ENCODE results near the gene SPTB.

Gene SPTB

GRCh38 chr14:64850369-64851137 is 29.2 kb downstream of the SPTB start:
- peak in 1 of 2 experiments; percentile 39 for DNase-seq
- no peak for TF ChIP-seq POLR2A (IDR thresholded peaks at IDR 0.05; ENCODE audit: low read length)
- no peak for TF ChIP-seq GATA1 (IDR thresholded peaks at IDR 0.05; ENCODE audit: low read depth, low read length)

DNA sequence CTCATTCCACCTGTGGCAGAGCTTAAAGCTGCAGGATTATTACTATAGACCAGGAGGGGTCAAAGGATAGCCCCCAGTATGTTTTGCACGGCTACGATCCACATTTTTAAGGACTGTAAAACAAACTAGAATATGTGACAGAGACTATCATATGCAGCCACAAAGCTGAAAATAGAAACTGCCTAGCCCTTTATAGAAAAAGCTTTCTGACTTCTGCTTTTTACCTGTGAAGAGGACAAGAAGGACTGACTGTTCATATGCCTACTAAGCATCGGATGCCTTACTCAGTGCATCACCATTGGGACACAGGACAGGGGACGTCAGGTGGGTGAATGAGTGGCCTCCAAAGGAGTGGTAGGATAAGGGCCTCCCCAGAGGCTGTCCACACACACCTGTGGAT is 29.8 kb downstream of the SPTB start:
- TF ChIP-seq POLR2A (IDR thresholded peaks at IDR 0.05; ENCODE audit: low read length) (no peak), GATA1 (IDR thresholded peaks at IDR 0.05; ENCODE audit: low read depth, low read length) (no peak)
- no peak for DNase-seq

GRCh38 chr14:64848239-64848638 is 31.5 kb downstream of the SPTB start:
- DNase-seq = peak; percentile 52 to 75
- TF ChIP-seq POLR2A (IDR thresholded peaks at IDR 0.05; ENCODE audit: low read length) = no peak
- TF ChIP-seq GATA1 (IDR thresholded peaks at IDR 0.05; ENCODE audit: low read depth, low read length) = no peak

- DNase-seq = peak; percentile 46 to 60
- TF ChIP-seq GATA1 (IDR thresholded peaks at IDR 0.05; ENCODE audit: low read depth, low read length) (no peak), POLR2A (IDR thresholded peaks at IDR 0.05; ENCODE audit: low read length) (no peak)
These were observed 33.4 kb downstream of the SPTB start for GRCh38 chr14:64846319-64846718.

DNA sequence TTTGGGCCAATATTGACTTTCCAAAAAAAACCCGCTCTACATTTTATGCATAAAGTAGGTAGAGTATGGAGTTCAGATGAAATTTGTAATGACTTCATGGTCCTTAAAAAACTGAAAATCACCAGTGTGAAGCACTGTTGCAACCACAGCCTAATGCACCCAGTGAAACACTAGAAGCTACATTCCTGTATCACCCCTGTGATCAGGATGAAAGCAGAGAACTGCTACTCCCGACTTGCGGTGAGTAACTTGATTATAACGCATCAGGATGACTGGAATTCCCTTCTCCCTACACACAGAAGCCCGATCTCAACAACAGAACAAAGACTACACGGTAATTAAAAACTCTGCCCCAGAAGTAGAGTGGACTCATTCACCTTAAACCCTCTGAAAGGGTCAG is 33.8 kb downstream of the SPTB start:
- DNase-seq = peak; percentile 55 to 72
- no peak for TF ChIP-seq POLR2A (IDR thresholded peaks at IDR 0.05; ENCODE audit: low read length)
- TF ChIP-seq GATA1 (IDR thresholded peaks at IDR 0.05; ENCODE audit: low read depth, low read length) = no peak

- DNase-seq = peak; percentile 93 to 98
- TF ChIP-seq GATA1 (IDR thresholded peaks at IDR 0.05; ENCODE audit: low read depth, low read length) (peak; percentile 88), POLR2A (IDR thresholded peaks at IDR 0.05; ENCODE audit: low read length) (peak; percentile 92)
These were observed 34.7 kb downstream of the SPTB start for GRCh38 chr14:64844969-64845536.

DNA sequence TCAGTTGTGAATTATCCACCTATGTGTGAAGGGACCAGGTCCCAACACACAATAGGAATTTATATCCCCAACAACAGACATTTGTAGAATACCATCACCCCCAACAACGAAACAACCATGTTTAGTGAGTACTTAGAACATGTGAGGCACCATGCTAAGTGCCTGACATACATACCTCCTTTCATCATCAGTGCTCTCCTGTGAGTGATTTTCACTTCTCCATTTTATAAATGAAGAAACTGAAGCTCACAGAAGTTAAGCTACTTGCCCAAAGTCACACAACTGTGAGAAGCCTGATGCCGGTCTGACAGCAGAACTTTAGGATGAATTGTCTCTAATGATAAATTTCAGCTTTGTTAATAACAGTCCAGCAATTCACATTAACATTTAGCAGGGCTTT is 35.4 kb downstream of the SPTB start:
- TF ChIP-seq GATA1 (IDR thresholded peaks at IDR 0.05; ENCODE audit: low read depth, low read length) = no peak
- TF ChIP-seq POLR2A (IDR thresholded peaks at IDR 0.05; ENCODE audit: low read length) = no peak
- DNase-seq = peak in 1 of 2 experiments; percentile 65

GRCh38 chr14:64843548-64843947 is 36.2 kb downstream of the SPTB start:
- no peak for DNase-seq
- TF ChIP-seq POLR2A (IDR thresholded peaks at IDR 0.05; ENCODE audit: low read length) (no peak), GATA1 (IDR thresholded peaks at IDR 0.05; ENCODE audit: low read depth, low read length) (no peak)

DNA sequence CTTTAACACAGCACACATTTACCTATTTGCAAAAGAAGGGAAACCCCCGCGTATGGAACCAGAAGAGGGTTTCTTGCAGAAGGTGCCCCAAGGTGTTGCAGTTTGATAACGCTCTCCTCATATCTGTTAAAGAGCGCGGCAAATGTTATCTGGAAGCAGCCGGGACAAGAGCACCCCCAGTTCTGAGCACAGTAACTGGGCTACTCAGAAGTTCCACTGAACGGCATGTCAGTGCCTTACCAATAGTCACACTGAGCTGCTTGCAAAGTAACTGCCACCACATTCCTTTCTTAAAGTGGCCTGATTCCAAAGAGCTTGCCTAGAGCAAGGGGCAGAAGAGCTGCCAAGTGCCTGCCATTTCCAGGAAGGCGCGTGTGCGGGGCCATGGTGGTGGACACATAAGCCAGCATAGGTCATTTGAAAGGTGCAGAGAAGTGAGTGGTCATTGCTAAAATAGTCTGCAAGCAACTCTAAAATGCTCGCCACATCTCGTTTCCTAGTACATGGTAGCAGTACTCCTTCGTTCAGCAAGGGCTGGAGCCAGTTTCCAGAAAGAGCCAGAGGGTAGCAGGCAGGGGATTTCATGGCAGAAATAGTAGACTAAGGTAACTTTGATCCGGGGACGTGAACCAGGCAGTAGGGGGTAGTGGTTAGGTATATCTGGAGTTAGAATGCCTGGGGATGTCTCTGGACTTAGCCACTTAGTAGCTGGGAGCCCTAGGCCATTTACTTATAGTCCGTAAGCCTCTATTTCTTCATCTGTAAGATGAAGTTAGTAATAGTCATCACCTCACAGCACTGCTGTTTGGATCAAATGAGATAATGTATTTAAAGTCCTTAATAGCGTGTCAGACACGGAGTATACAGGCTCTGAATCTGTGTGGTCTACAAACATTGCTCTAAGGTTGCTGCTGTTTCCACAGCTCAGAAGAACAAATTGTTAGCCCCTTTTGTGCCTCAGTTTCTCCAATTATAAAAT is 37.6 kb downstream of the SPTB start:
- peak; percentile 95 to 99 for DNase-seq
- peak; percentile 79 for TF ChIP-seq POLR2A (IDR thresholded peaks at IDR 0.05; ENCODE audit: low read length)
- peak; percentile 81 for TF ChIP-seq GATA1 (IDR thresholded peaks at IDR 0.05; ENCODE audit: low read depth, low read length)

DNA sequence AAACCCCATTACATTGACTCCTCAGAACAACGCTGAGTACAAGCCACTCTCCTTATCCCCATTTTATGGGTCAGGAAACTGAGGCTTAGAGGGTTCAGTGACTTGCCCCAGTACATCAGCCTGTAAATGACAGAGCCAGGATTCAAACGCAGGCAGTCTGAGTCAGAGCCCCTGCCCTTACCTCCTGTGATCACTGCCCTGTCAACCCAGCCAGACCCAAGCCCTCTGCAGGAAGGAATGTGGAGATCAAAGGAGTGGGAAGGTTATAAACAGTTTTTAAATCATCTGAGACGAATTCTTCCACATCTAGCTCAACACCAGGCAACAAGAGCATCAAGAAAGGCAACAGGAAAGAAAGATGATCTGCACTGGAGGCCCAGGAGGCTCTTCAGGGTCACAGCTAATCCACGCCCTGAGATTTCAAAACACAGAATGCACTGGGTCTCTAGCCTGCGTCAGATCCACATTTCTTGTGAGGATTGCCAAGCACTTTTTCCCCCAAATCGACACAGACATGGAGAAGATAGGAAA is 38.5 kb downstream of the SPTB start:
- peak; percentile 90 for DNase-seq
- TF ChIP-seq POLR2A (IDR thresholded peaks at IDR 0.05; ENCODE audit: low read length) (no peak), GATA1 (IDR thresholded peaks at IDR 0.05; ENCODE audit: low read depth, low read length) (no peak)

DNA sequence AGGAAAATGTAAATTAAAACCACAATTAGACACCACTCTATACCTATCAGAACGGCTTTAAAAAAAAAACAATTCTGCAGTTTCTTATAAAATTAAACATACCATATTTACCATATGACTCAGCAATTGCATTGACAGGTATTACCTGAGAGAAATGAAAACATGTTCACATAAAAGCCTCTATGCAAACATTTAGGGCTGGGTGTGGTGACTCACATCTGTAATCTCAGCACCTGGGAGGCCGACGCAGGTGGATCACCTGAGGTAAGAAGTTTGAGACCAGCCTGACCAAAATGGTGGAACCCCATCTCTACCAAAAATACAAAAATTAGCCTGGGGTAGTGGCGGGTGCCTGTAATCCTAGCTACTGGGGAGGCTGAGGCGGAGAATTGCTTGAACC is 41.1 kb downstream of the SPTB start:
- TF ChIP-seq GATA1 (IDR thresholded peaks at IDR 0.05; ENCODE audit: low read depth, low read length) (no peak), POLR2A (IDR thresholded peaks at IDR 0.05; ENCODE audit: low read length) (no peak)

DNA sequence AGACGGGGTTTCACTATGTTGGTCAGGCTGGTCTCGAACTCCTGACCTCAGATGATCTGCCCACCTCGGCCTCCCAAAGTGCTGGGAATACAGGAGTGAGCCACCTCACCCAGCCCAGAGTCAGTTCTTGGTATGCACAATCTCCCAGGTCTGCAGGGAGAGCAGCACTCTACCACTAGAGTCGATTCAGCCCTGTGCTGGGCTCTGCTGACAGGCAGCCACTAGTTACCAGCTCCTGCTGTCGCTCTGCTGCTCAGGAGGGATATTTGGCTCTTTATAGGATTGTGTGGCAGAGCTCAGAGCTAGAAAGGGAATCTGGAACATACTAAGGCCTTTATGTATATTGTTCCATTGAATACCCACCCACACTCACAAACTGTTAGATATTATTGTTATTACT is 44.3 kb downstream of the SPTB start:
- no peak for DNase-seq
- TF ChIP-seq POLR2A (IDR thresholded peaks at IDR 0.05; ENCODE audit: low read length) (no peak), GATA1 (IDR thresholded peaks at IDR 0.05; ENCODE audit: low read depth, low read length) (no peak)

More for the DNA sequence above, 41.1 kb downstream of the SPTB start:
- no peak for DNase-seq

DNA sequence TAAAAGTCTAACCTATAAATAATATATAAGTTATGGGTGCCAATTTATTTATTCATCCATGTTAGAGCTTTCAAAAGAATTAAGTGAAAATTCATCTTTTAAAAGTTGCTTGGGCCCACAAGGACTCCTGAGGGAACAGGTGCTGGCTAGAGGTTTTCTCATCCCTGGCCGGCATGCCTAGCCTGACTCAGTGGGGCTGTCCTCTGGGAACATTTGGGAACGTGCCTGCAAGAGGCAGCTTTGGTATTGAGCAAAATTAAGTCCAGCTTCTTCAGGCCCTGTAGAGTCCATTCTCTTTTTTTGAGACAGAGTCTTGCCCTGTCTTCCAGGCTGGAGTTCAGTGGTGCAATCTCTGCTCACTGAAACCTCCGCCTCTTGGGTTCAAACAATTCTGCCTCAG is 44.7 kb downstream of the SPTB start:
- no peak for DNase-seq
- no peak for TF ChIP-seq POLR2A (IDR thresholded peaks at IDR 0.05; ENCODE audit: low read length)
- no peak for TF ChIP-seq GATA1 (IDR thresholded peaks at IDR 0.05; ENCODE audit: low read depth, low read length)

DNA sequence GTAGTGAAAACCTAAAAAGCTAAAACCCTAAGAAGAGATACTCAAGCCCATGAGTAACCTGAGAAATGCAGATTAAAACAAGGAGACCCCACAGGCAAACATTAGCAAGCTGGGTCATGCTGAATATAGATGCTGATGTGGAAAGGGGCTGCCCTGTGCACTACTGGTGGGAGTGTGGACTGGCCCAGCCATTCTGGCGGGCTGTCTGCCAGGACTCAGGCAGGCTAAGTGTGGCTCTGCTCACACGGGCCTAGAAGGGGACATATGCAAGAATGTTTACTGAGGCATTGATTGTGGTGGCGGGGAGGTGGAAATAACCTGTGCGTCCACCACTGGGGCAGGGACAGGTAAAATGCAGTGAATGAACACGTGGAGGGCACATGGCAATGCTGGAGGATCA is 48.3 kb downstream of the SPTB start:
- DNase-seq = no peak
- TF ChIP-seq POLR2A (IDR thresholded peaks at IDR 0.05; ENCODE audit: low read length) (no peak), GATA1 (IDR thresholded peaks at IDR 0.05; ENCODE audit: low read depth, low read length) (no peak)
